DND-41 (cell line): ENCODE measurements around the gene COL4A2.

Experiments
- ATAC-seq: fragments of 200-7000 bp; cut with Tn5 transposase; 3 replicates; pipeline ENCODE4 v1.9.1; 2021; ENCODE audit warnings: low read depth; ENCODE audit not compliant: insufficient read depth
- DNase-seq: peaks from one replicate; pipeline ENCODE4 v3.0.0-alpha.2; 2020
- H2AFZ ChIP-seq: 2 replicates; pipeline ENCODE4 v1.6.0; 2012; ENCODE audit warnings: low read depth, low read length
- H3K27ac ChIP-seq: 2 replicates; pipeline ENCODE4 v1.5.1; 2012; ENCODE audit warnings: low read length, inconsistent platforms
- H3K27me3 ChIP-seq: fragments of 200-600 bp; sonication (generic); 2 replicates; pipeline ENCODE4 v1.6.0; 2012; ENCODE audit warnings: low read length, mild to moderate bottlenecking, inconsistent platforms; ENCODE audit not compliant: insufficient read depth, poor library complexity
- H3K36me3 ChIP-seq: 2 replicates; pipeline ENCODE4 v1.5.1; 2012; ENCODE audit warnings: low read length, inconsistent platforms; ENCODE audit not compliant: insufficient read depth
- H3K4me1 ChIP-seq: 2 replicates; pipeline ENCODE4 v1.5.1; 2012; ENCODE audit warnings: mild to moderate bottlenecking, low read length; ENCODE audit not compliant: insufficient read depth
- H3K4me2 ChIP-seq: 2 replicates; pipeline ENCODE4 v1.6.0; 2012; ENCODE audit warnings: mild to moderate bottlenecking, moderate library complexity, low read length, inconsistent platforms; ENCODE audit not compliant: insufficient read depth
- H3K4me3 ChIP-seq, 2 experiments: fragments of 200-600 bp in 1 of 2; shearing (Covaris generic) in 1 of 2; 2 replicates each; pipeline ENCODE4 v1.5.1; 2012 to 2016; ENCODE audit warnings: inconsistent platforms in 2 of 2, low read length in 2 of 2, mild to moderate bottlenecking in 2 of 2, low read depth in 1 of 2, moderate library complexity in 1 of 2
- H3K79me2 ChIP-seq: 2 replicates; pipeline ENCODE4 v1.6.0; 2012; ENCODE audit warnings: low read length, inconsistent platforms; ENCODE audit not compliant: insufficient read depth
- H3K9ac ChIP-seq: 2 replicates; pipeline ENCODE4 v1.6.0; 2012; ENCODE audit warnings: low read depth, mild to moderate bottlenecking, inconsistent platforms, low read length, moderate library complexity
- H3K9me3 ChIP-seq: 2 replicates; pipeline ENCODE4 v1.5.1; 2012; ENCODE audit warnings: low read length, moderate library complexity, mild to moderate bottlenecking, inconsistent platforms; ENCODE audit not compliant: insufficient read depth, severe bottlenecking
- H4K20me1 ChIP-seq: 2 replicates; pipeline ENCODE4 v1.6.0; 2012; ENCODE audit warnings: low read length; ENCODE audit not compliant: insufficient read depth
- CTCF ChIP-seq: IDR thresholded peaks from 2 replicates; pipeline ENCODE4 v1.5.1; 2012; ENCODE audit warnings: borderline replicate concordance, low read length, moderate library complexity, mild to moderate bottlenecking; ENCODE audit not compliant: poor library complexity, severe bottlenecking; ENCODE audit errors: extremely low read depth
- EZH2 ChIP-seq: IDR thresholded peaks from 3 replicates; pipeline ENCODE4 v1.6.1; 2012; ENCODE audit warnings: borderline replicate concordance, low read depth, mild to moderate bottlenecking, moderate library complexity, low read length, inconsistent platforms; ENCODE audit not compliant: severe bottlenecking

The COL4A2 gene

GRCh38 chr13:110551284-110551683 is 244.2 kb downstream of the COL4A2 start:
- H4K20me1 ChIP-seq, result no peaks in the 10 kb centered on the region
- TF ChIP-seq CTCF, result no peak
- TF ChIP-seq EZH2, result no peak
- no peak overlapping the region for H3K9ac ChIP-seq
- H3K79me2 ChIP-seq, result no peaks in the 10 kb centered on the region
- ATAC-seq (no peak), DNase-seq (no peak)
- no peak overlapping the region for H3K4me3 ChIP-seq
- no peak overlapping the region for H2AFZ ChIP-seq
- no peak overlapping the region for H3K27ac ChIP-seq
- H3K9me3 ChIP-seq, result no peaks in the 10 kb centered on the region
- H3K27me3 ChIP-seq, result peaks cover 6% of the 10 kb centered on the region
- no peak overlapping the region for H3K4me2 ChIP-seq
- H3K36me3 ChIP-seq, result no peaks in the 10 kb centered on the region
- H3K4me1 ChIP-seq, result no peaks in the 10 kb centered on the region

GRCh38 chr13:110552767-110553166 is 245.7 kb downstream of the COL4A2 start:
- Histone ChIP-seq H3K36me3 (no peaks in the 10 kb centered on the region), H3K9ac (no peak overlapping the region), H3K27me3 (peaks cover 6% of the 10 kb centered on the region), H3K4me3 (no peak overlapping the region), H3K4me2 (no peak overlapping the region), H3K27ac (no peak overlapping the region), H3K9me3 (no peaks in the 10 kb centered on the region), H3K79me2 (no peaks in the 10 kb centered on the region), H2AFZ (no peak overlapping the region), H3K4me1 (no peaks in the 10 kb centered on the region), H4K20me1 (no peaks in the 10 kb centered on the region)
- ATAC-seq (no peak), DNase-seq (no peak)
- no peak for TF ChIP-seq EZH2
- no peak for TF ChIP-seq CTCF

GRCh38 chr13:110553417-110553816 is 246.3 kb downstream of the COL4A2 start:
- TF ChIP-seq EZH2 (no peak), CTCF (no peak)
- Histone ChIP-seq H3K79me2 (no peaks in the 10 kb centered on the region), H3K4me1 (no peaks in the 10 kb centered on the region), H3K9ac (no peak overlapping the region), H3K9me3 (no peaks in the 10 kb centered on the region), H3K4me2 (no peak overlapping the region), H4K20me1 (no peaks in the 10 kb centered on the region), H2AFZ (no peak overlapping the region), H3K27ac (no peak overlapping the region), H3K36me3 (no peaks in the 10 kb centered on the region), H3K4me3 (no peak overlapping the region), H3K27me3 (peaks cover 6% of the 10 kb centered on the region)
- DNase-seq (no peak), ATAC-seq (no peak)

- no peak overlapping the region for H3K9ac ChIP-seq
- DNase-seq (no peak), ATAC-seq (no peak)
- H3K9me3 ChIP-seq, result no peaks in the 10 kb centered on the region
- no peak overlapping the region for H3K4me3 ChIP-seq
- H3K27ac ChIP-seq, result no peak overlapping the region
- no peaks in the 10 kb centered on the region for H4K20me1 ChIP-seq
- H3K4me1 ChIP-seq, result no peaks in the 10 kb centered on the region
- no peak overlapping the region for H2AFZ ChIP-seq
- no peaks in the 10 kb centered on the region for H3K79me2 ChIP-seq
- peaks cover 6% of the 10 kb centered on the region for H3K27me3 ChIP-seq
- H3K4me2 ChIP-seq, result no peak overlapping the region
- no peak for TF ChIP-seq EZH2
- TF ChIP-seq CTCF, result no peak
- H3K36me3 ChIP-seq, result no peaks in the 10 kb centered on the region
Measured at GRCh38 chr13:110554227-110554836, 247.2 kb downstream of the COL4A2 start.
